22Rv1 (cell line): ENCODE data around the gene MYL11.

Source experiments
- ZFX ChIP-seq: fragments of 450-650 bp; IDR thresholded peaks from 2 replicates; pipeline ENCODE4 v1.6.1; 2017; ENCODE audit warnings: antibody characterized with exemption, borderline replicate concordance
- TF ChIP-seq, protein P1 (sequence below): fragments of 450-650 bp; IDR thresholded peaks from 2 replicates; pipeline ENCODE4 v1.5.1; 2017; ENCODE audit warnings: mild to moderate bottlenecking

DNA sequence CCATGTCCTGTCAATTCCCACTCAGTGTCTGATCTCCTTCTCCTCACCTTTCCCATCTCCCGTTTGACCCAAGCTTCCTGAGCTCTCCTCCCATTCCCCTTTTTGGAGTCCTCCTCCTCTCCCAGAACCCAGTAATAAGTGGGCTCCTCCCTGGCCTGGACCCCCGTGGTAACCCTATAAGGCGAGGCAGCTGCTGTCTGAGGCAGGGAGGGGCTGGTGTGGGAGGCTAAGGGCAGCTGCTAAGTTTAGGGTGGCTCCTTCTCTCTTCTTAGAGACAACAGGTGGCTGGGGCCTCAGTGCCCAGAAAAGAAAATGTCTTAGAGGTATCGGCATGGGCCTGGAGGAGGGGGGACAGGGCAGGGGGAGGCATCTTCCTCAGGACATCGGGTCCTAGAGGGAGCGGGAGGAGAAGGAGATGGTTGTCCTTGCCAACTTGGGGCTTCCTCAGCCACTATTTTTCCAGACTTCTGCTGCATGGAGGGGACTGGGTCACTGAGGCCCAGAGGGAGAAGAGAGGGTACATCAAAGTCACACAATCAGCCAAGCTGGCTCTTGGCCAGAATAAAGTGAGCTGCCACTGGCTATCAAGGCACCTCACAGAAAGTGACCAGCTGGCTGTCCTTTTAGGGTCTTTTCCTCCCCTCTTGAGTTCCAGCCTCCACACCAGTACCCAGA lies 2.4 kb upstream of the MYL11 start:
- TF ChIP-seq, protein P1, sequence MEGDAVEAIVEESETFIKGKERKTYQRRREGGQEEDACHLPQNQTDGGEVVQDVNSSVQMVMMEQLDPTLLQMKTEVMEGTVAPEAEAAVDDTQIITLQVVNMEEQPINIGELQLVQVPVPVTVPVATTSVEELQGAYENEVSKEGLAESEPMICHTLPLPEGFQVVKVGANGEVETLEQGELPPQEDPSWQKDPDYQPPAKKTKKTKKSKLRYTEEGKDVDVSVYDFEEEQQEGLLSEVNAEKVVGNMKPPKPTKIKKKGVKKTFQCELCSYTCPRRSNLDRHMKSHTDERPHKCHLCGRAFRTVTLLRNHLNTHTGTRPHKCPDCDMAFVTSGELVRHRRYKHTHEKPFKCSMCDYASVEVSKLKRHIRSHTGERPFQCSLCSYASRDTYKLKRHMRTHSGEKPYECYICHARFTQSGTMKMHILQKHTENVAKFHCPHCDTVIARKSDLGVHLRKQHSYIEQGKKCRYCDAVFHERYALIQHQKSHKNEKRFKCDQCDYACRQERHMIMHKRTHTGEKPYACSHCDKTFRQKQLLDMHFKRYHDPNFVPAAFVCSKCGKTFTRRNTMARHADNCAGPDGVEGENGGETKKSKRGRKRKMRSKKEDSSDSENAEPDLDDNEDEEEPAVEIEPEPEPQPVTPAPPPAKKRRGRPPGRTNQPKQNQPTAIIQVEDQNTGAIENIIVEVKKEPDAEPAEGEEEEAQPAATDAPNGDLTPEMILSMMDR, result no peak
- TF ChIP-seq ZFX, result no peak
